SJSA1 (cell line): Measurements from ENCODE around the gene DOCK4. TPM values are rescaled to one million over a fixed set of nuclear protein-coding genes. Genes with fewer than 3 reads are reported as not detected.
A peak's percentile ranks its signal among the peaks of the same experiment; 100 is the strongest.
"Not testable (repeated sequence)": the region's sequence is repeated elsewhere in the genome, so short reads cannot be mapped to it uniquely, and the experiment has no call there.

ENCODE experiments used
- DNase-seq, 2 experiments: peaks; one replicate each; pipeline ENCODE4 v3.0.0-alpha.2; 2015 to 2020; ENCODE audit warnings: low spot score in 2 of 2, low read depth in 1 of 2
- H3K27ac ChIP-seq: fragments of 250-450 bp; sonication (Bioruptor Pico); 2 replicates; pipeline ENCODE4 v1.5.1; 2020; ENCODE audit warnings: mild to moderate bottlenecking, moderate library complexity
- H3K27me3 ChIP-seq: fragments of 250-450 bp; sonication (Bioruptor Pico); replicated peaks from 2 replicates; pipeline ENCODE4 v1.5.1; 2020; ENCODE audit warnings: mild to moderate bottlenecking, moderate library complexity
- H3K36me3 ChIP-seq: fragments of 250-450 bp; sonication (Bioruptor Pico); 2 replicates; pipeline ENCODE4 v1.5.1; 2020; ENCODE audit warnings: mild to moderate bottlenecking
- H3K4me1 ChIP-seq: fragments of 250-450 bp; sonication (Bioruptor Pico); replicated peaks from 2 replicates; pipeline ENCODE4 v1.6.1; 2021; ENCODE audit warnings: mild to moderate bottlenecking
- H3K4me3 ChIP-seq: fragments of 250-450 bp; sonication (Bioruptor Pico); 2 replicates; pipeline ENCODE4 v1.5.1; 2020; ENCODE audit warnings: mild to moderate bottlenecking
- H3K9me3 ChIP-seq: fragments of 250-450 bp; sonication (Bioruptor Pico); replicated peaks from 2 replicates; pipeline ENCODE4 v1.5.1; 2020; ENCODE audit warnings: mild to moderate bottlenecking
- total RNA-seq: library from RNA; depleted of rRNA; stranded (reverse); fragments of >200 nt; shearing (Covaris generic); gene quantifications from 2 replicates; pipeline ENCODE4 v1.2.3, GENCODE V29; 2014

DOCK4 gene
- total RNA-seq, 1 experiment from 2014 or later = 1.3 TPM

DNA sequence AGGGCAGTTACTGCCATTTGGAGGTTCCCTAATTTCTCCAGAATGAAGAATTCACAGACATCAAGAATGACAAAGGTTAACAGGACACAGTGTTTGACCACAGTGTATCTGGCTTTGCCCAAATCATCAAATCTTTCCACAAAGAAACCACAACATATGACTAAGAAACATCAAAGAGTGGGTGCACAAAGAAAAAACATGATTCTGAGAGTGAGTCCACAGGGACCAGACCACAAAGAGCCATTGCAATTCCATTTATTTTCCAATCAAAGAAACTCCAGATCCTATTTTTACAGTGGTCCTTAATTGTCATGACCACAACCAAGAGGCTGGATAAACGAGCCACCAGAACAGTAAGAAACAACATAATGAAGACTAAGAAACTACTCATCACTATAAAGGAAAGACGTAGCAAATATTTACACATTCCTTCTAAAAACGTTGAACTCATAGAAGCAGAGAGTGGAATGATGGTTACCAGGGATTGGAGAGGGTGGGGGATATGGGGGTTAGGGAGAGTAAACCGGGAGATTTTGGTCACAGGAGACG lies 286.5 kb downstream of the DOCK4 start:
- no peaks in the 10 kb centered on the region for H3K27me3 ChIP-seq
- H3K27ac ChIP-seq = no peak overlapping the region
- peaks cover 10% of the 10 kb centered on the region for H3K4me1 ChIP-seq
- DNase-seq = peak in 1 of 2 experiments; percentile 54
- no peaks in the 10 kb centered on the region for H3K36me3 ChIP-seq
- H3K4me3 ChIP-seq = no peak overlapping the region
- H3K9me3 ChIP-seq = no peaks in the 10 kb centered on the region

DNA sequence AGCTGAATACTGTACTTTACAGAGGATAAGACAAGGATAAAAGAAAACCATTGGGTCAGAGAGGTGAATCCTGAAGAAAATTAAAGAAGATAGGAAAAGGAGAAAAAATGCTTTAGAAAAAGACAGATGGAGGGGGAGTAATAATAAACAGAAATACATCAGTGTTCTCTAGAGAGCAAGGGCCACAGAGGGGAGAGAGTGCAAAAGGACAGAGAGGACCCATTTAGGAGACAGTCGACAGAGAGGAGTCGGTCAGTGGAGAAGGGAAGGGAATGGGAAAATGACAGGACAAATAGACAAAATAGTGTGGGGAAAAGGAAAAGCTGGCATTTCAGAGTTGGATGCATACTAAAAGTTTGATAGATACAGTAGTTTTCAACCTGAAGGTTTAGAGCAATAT lies 287.0 kb downstream of the DOCK4 start:
- H3K36me3 ChIP-seq = no peaks in the 10 kb centered on the region
- H3K27me3 ChIP-seq = no peaks in the 10 kb centered on the region
- peaks cover 10% of the 10 kb centered on the region for H3K4me1 ChIP-seq
- no peak overlapping the region for H3K27ac ChIP-seq
- H3K9me3 ChIP-seq = no peaks in the 10 kb centered on the region
- H3K4me3 ChIP-seq = no peak overlapping the region
- DNase-seq = no peak

DNA sequence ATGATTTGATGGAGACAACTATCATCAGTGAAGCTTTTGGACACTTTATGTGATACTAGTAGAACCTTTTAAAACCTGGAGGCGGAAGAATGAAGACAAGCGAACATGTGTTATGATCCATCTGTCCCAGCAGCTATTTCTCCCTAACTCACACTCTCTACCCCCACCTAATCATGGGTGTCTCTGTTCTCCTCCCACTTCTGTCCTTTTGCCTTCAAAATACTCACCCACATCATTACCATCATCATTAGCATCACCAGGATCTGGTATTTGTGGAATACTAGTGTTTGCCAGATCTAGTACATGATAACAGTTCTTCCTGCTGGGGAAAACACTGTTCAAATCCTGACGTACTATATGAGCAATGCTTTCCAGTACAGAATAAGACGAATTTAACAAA lies 287.7 kb downstream of the DOCK4 start:
- no peaks in the 10 kb centered on the region for H3K27me3 ChIP-seq
- no peak for DNase-seq
- no peak overlapping the region for H3K4me3 ChIP-seq
- no peaks in the 10 kb centered on the region for H3K9me3 ChIP-seq
- peaks cover 10% of the 10 kb centered on the region for H3K4me1 ChIP-seq
- H3K27ac ChIP-seq = no peak overlapping the region
- no peaks in the 10 kb centered on the region for H3K36me3 ChIP-seq

DNA sequence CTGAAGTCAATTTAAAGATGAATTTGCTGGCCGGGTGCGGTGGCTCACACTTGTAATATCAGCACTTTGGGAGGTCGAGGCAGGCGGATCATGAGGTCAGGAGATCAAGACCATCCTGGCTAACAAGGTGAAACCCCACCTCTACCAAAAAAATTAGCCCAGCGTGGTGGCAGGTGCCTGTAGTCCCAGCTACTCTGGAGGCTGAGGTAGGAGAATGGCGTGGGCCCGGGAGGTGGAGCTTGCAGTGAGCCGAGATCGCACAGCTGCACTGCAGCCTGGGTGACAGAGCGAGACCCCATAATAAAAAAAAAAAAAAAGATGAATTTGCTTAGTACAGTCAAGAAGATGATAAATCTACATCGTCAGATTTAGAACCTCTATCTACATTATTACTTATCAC lies 288.8 kb downstream of the DOCK4 start:
- H3K27me3 ChIP-seq, H3K27ac ChIP-seq, H3K4me3 ChIP-seq, DNase-seq, H3K36me3 ChIP-seq, H3K9me3 ChIP-seq: not testable (repeated sequence)
- H3K4me1 ChIP-seq = peaks cover 10% of the 10 kb centered on the region

DNA sequence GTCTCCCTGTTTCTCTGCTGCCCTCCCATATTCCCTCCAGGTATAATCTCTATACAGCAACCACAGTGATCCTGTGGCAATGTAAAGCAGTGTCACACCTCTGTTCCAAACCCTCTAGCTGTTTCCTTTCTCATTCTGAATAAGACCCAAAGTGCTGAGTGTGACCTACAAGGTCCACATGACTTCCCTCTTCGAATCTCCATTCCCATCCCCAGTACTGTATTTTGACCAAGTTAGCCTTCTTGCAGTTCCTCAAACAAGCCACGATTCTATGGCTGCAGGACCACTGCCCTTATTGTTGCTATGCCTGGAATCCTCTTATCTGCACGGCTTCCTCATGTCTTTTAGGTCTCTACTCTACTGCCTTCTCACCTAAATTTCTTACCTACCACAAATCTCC lies 291.9 kb downstream of the DOCK4 start:
- no peaks in the 10 kb centered on the region for H3K36me3 ChIP-seq
- no peaks in the 10 kb centered on the region for H3K9me3 ChIP-seq
- H3K4me1 ChIP-seq = peaks cover 2% of the 10 kb centered on the region; the same call in 1 of the 2 replicates
- no peak for DNase-seq
- H3K27ac ChIP-seq = no peak overlapping the region
- H3K4me3 ChIP-seq = no peak overlapping the region
- H3K27me3 ChIP-seq = no peaks in the 10 kb centered on the region

DNA sequence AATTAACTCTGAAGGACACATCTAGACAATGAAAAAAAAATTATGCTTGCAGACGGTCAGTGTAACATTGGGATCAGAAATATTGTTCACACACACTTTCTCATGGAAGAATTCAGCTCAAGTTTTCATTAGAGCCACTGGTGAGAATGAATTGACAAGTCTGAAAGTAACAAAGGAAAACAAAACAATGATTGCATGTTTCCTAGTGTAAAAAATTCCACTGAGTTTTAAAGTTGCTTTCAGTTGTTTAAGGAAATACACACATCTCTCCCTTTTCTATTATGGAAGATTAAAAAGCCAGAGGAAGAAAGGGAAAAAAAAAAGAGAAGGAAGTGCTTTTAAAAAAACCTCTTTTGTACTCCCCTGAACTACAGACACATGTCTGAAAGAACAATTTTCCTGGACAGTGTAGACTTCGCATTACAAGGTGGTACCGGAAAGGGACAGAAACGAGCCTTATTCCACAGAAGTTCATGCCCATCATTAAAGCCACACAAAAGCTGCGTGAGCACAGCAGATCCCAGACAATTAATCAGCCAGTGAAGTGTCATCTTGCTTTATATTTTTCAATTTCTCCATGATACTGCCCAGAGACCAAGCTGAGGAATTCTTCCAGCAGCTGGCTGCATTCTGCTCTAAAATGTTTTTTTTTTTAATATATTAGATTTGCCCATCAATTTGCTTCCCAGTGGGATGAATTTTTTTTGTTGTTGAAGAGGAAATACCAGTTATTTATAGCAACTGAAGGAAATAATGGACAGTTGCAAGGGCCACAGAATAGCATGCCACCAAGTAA lies 294.8 kb downstream of the DOCK4 start:
- H3K36me3 ChIP-seq = no peaks in the 10 kb centered on the region
- H3K4me3 ChIP-seq = no peak overlapping the region
- H3K4me1 ChIP-seq = no peaks in the 10 kb centered on the region
- no peak for DNase-seq
- H3K27ac ChIP-seq = no peak overlapping the region
- no peaks in the 10 kb centered on the region for H3K27me3 ChIP-seq
- no peaks in the 10 kb centered on the region for H3K9me3 ChIP-seq

DNA sequence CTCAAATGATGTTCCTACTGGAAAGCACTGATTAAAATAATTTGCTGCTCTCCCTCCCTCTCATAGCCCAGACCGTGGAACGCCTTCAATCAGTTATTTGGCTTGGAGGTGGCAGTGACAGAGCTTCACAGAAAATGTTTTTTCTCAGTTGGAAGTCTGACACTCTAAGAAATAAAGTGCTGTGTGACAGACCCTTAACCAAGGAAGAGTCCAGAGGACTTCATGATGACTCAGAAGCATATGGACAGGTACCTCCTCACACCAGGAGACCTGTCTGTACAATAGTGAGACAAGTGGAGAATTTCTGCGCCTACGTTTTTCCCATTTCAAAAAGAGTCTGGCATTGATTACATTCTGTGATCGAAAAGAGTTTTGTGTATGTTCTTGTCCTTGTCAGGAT lies 295.5 kb downstream of the DOCK4 start:
- Histone ChIP-seq H3K9me3 (no peaks in the 10 kb centered on the region), H3K4me3 (no peak overlapping the region), H3K4me1 (no peaks in the 10 kb centered on the region), H3K36me3 (no peaks in the 10 kb centered on the region), H3K27me3 (no peaks in the 10 kb centered on the region), H3K27ac (no peak overlapping the region)
- no peak for DNase-seq

DNA sequence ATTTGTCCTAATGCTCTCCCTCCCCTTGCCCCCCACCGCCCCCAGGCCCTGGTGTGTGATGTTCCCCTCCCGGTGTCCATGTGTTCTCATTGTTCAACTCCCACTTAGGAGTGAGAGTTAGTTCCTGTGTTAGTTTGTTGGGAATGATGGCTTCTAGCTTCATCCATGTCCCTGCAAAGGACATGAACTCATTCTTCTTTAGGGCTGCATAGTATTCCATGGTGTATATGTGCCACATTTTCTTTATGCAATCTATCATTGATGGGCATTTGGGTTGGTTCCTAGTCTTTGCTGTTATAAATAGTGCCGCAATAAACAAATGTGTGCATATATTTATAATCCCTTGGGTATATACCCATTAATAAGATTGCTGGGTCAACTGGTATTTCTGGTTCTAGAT lies 297.5 kb downstream of the DOCK4 start:
- H3K27me3 ChIP-seq, H3K9me3 ChIP-seq, H3K27ac ChIP-seq, H3K36me3 ChIP-seq, H3K4me3 ChIP-seq, DNase-seq, H3K4me1 ChIP-seq: not testable (repeated sequence)

DNA sequence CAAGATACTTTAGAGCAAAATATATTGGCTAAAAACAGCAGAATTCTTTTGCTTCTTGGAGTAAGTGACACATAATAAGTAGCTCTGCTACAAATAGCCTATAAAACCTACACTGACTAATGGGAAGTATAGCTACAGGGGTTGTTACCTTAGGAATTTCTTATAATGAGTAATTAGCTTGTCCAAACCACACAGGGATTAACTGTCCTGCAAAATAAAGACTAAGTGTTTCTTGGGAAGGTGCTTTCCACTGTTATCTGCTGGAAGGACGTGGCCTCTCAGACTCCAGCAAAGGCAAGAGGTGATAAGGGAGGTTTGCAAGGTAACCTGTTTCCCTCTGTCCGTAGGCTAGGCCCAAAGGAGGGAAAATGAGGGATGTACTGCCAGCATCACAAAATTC lies 302.4 kb downstream of the DOCK4 start:
- Histone ChIP-seq H3K4me1 (no peaks in the 10 kb centered on the region), H3K27me3 (no peaks in the 10 kb centered on the region), H3K9me3 (no peaks in the 10 kb centered on the region), H3K4me3 (no peak overlapping the region), H3K27ac (no peak overlapping the region), H3K36me3 (no peaks in the 10 kb centered on the region)
- DNase-seq = no peak

DNA sequence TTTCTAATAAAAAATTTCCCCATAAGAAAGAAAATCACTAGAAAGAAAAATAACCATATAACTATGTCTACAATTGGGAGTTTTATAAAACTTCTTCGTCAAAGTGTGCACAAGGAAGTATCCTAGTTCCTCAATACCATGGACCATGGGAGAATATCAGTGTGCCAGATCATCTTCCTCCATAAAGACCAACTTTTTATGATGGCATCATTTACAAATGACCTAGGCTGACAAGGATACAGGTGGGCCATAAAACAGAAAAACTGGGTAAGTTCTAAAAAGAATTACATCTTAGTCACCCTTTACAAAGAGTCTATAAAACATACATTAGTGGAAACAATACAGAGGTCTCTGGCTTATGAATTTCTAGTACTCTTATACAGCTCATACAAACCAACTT lies 303.2 kb downstream of the DOCK4 start:
- DNase-seq = no peak
- no peaks in the 10 kb centered on the region for H3K4me1 ChIP-seq
- no peak overlapping the region for H3K4me3 ChIP-seq
- H3K9me3 ChIP-seq = no peaks in the 10 kb centered on the region
- H3K36me3 ChIP-seq = no peaks in the 10 kb centered on the region
- H3K27ac ChIP-seq = no peak overlapping the region
- no peaks in the 10 kb centered on the region for H3K27me3 ChIP-seq

DNA sequence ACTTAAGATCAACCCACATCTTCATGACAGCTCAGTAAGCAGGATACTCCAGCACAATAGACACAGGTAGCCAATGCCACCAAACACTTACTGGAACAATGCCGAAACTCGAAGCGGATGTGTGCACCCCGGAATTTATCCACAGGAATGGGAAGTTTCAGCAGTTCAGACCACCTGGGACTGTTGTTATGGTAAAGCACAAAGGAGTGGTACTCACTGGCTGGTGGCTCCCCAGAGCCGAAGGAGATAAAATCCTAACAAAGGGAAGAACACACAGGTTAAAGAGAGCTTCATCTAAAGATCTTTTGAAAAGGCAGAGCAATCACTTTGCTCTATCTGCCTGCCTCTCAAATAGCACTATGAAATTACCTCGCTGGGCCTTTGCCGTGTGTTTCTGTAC lies 305.9 kb downstream of the DOCK4 start:
- Histone ChIP-seq H3K4me3 (no peak overlapping the region), H3K9me3 (no peaks in the 10 kb centered on the region), H3K4me1 (no peaks in the 10 kb centered on the region), H3K36me3 (no peaks in the 10 kb centered on the region), H3K27ac (no peak overlapping the region), H3K27me3 (no peaks in the 10 kb centered on the region)
- no peak for DNase-seq

DNA sequence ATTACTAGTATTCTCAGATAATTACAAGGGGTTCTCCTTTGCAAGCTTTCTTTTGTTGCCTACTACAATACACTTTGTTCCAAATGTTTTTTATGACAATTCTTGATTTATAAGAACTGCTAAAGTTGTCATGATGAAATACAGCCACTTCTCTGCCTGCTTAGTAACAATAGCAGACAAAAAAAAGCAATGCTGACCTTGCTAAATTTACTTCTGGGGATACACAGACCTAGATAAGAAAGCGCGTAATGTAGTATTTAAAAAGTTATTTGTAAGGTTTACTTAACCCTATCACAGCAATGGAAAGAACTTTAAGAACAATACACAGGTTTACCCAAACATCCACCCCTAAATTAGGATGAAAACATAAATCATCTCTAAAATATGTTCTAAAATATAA lies 311.1 kb downstream of the DOCK4 start:
- no peaks in the 10 kb centered on the region for H3K27me3 ChIP-seq
- H3K4me3 ChIP-seq = no peak overlapping the region
- no peak overlapping the region for H3K27ac ChIP-seq
- no peaks in the 10 kb centered on the region for H3K36me3 ChIP-seq
- DNase-seq = no peak
- H3K9me3 ChIP-seq = 0 out of 2 replicates have a peak, but pooled peaks cover 3% of the 10 kb centered on the region
- no peaks in the 10 kb centered on the region for H3K4me1 ChIP-seq

DNA sequence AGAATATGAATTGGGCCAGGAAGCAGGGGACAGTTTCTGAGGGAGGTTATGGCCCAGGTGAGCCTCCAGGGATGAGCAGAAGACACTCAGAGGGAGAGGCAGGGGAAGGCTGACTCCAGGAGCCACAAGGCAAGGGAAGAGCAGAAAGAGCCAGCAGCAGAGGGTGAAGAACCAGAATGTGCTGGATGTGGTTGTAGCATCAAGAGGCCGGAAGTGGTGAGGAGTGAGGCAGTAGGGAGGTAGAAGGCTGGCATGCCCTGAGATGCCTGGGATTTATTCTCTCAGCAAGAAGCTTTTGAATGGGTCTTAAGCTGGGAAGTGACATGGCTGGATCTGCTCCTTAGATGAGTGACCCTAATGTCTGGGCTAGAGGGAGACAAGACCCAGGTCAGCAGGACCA lies 311.7 kb downstream of the DOCK4 start:
- Histone ChIP-seq H3K4me1 (no peaks in the 10 kb centered on the region), H3K36me3 (no peaks in the 10 kb centered on the region), H3K27me3 (no peaks in the 10 kb centered on the region), H3K9me3 (0 out of 2 replicates have a peak, but pooled peaks cover 3% of the 10 kb centered on the region), H3K4me3 (no peak overlapping the region), H3K27ac (no peak overlapping the region)
- DNase-seq = no peak

DNA sequence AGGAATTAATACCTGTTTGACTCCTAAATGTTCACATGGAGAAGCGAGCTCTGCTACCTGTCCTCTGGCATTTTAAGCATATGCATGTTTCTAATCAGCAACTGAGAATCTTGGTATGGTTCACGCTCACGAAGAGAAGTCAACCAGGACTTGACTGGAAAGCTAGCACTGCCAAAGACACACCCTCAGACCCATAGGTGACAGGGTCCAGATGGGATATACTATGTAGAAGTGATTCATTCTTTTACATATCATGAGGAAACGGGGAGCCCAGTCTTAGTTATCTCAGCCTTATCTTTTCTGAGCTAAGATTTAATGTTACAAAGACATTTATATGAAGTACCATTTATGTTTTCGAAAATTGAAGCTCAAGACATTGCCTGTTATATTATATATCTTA lies 313.0 kb downstream of the DOCK4 start:
- Histone ChIP-seq H3K9me3 (0 out of 2 replicates have a peak, but pooled peaks cover 3% of the 10 kb centered on the region), H3K27me3 (no peaks in the 10 kb centered on the region), H3K4me3 (no peak overlapping the region), H3K4me1 (no peaks in the 10 kb centered on the region), H3K27ac (no peak overlapping the region), H3K36me3 (no peaks in the 10 kb centered on the region)
- DNase-seq = no peak
